OCI-LY7 (cell line): ENCODE data around the gene IZUMO1R. TPM values are rescaled to one million over a fixed set of nuclear protein-coding genes. Genes with fewer than 3 reads are reported as not detected.
"Not testable (repeated sequence)": the region's sequence is repeated elsewhere in the genome, so short reads cannot be mapped to it uniquely, and the experiment has no call there.

Experiments used
- BruUV-seq: library from RNA; stranded (reverse); fragments of 400-500 nt; replicated peaks from 2 replicates; lab custom pipeline; 2021; lab: Mats Ljungman, UMichigan
- CTCF ChIA-PET: fragments of 300-600 bp; sonication (Branson Sonifier 250); formaldehyde crosslinking; loops from one replicate; lab custom pipeline; 2022; ENCODE audit warnings: antibody characterized with exemption; ENCODE audit not compliant: unreplicated experiment; lab: Charles Lee
- POLR2A ChIA-PET: fragments of 300-600 bp; sonication (Branson Sonifier 250); formaldehyde crosslinking; loops from one replicate; lab custom pipeline; 2022; ENCODE audit warnings: antibody characterized with exemption; lab: Charles Lee
- DNase-seq: peaks from one replicate; pipeline ENCODE4 v3.0.0-alpha.2; 2015; ENCODE audit warnings: low spot score
- H2AFZ ChIP-seq: fragments of 200-600 bp; sonication (generic), shearing (Covaris generic); 2 replicates; pipeline ENCODE4 v1.6.1; 2014; ENCODE audit warnings: mild to moderate bottlenecking, antibody characterized with exemption, low read length, moderate library complexity
- H3K27ac ChIP-seq: fragments of 200-600 bp; sonication (generic); 2 replicates; pipeline ENCODE4 v1.5.1; 2014; ENCODE audit warnings: mixed run types, low read depth, mild to moderate bottlenecking, moderate library complexity, low read length, inconsistent platforms; ENCODE audit not compliant: poor library complexity, severe bottlenecking
- H3K36me3 ChIP-seq: fragments of 200-600 bp; sonication (generic); 2 replicates; pipeline ENCODE4 v1.6.1; 2014; ENCODE audit warnings: mild to moderate bottlenecking, antibody characterized with exemption, low read length, moderate library complexity, mixed read lengths; ENCODE audit not compliant: insufficient read depth
- H3K4me1 ChIP-seq: fragments of 200-600 bp; sonication (generic); 2 replicates; pipeline ENCODE4 v1.5.1; 2014; ENCODE audit warnings: mild to moderate bottlenecking, low read length; ENCODE audit not compliant: insufficient read depth, poor library complexity, severe bottlenecking
- H3K4me2 ChIP-seq: fragments of 200-600 bp; sonication (generic); 2 replicates; pipeline ENCODE4 v1.6.1; 2014; ENCODE audit warnings: mild to moderate bottlenecking, low read length
- H3K4me3 ChIP-seq: fragments of 200-600 bp; sonication (generic); 2 replicates; pipeline ENCODE4 v1.5.1; 2014; ENCODE audit warnings: mild to moderate bottlenecking, low read depth, low read length; ENCODE audit not compliant: poor library complexity, severe bottlenecking
- H3K79me2 ChIP-seq: fragments of 200-600 bp; sonication (generic); 2 replicates; pipeline ENCODE4 v1.6.1; 2016; ENCODE audit warnings: low read depth, mild to moderate bottlenecking, low read length, moderate library complexity, mixed read lengths; ENCODE audit not compliant: insufficient read depth
- H3K9me2 ChIP-seq: fragments of 200-600 bp; sonication (generic); 2 replicates; pipeline ENCODE4 v1.6.1; 2016; ENCODE audit warnings: mild to moderate bottlenecking, low read length, mixed read lengths; ENCODE audit not compliant: insufficient read depth
- H3K9me3 ChIP-seq: fragments of 200-600 bp; sonication (generic); 2 replicates; pipeline ENCODE4 v1.6.1; 2014; ENCODE audit warnings: mild to moderate bottlenecking, mixed run types, low read length, mixed read lengths
- H4K20me1 ChIP-seq: fragments of 200-600 bp; sonication (generic); 2 replicates; pipeline ENCODE4 v1.6.1; 2014; ENCODE audit warnings: mild to moderate bottlenecking, antibody characterized with exemption, low read length, moderate library complexity, mixed read lengths; ENCODE audit not compliant: insufficient read depth
- EZH2phosphoT487 ChIP-seq: fragments of 200-600 bp; sonication (generic); IDR thresholded peaks from 2 replicates; pipeline ENCODE4 v1.6.1; 2018; ENCODE audit warnings: low read depth, borderline replicate concordance, mild to moderate bottlenecking, mixed run types, antibody characterized with exemption, low read length, moderate library complexity, mixed read lengths
- intact Hi-C: fragments of 100-400 bp; cut with micrococcal nuclease; formaldehyde crosslinking; loops from one replicate; pipeline ENCODE4 v1.10.0; 2022; ENCODE audit not compliant: unreplicated experiment
- total RNA-seq, 2 experiments: library from RNA; depleted of rRNA in 1 of 2; stranded (reverse); fragments of >200 nt in 1 of 2; shearing (Covaris generic) in 1 of 2; gene quantifications; 2 replicates each; pipeline ENCODE4 v1.2.3, GENCODE V29; 2014 to 2022
- TF ChIP-seq, protein P1 (sequence below): fragments of 200-600 bp; sonication (generic); conservative IDR thresholded peaks from 2 replicates; pipeline ENCODE4 v1.5.1; 2014; ENCODE audit warnings: mild to moderate bottlenecking, antibody characterized with exemption, low read length, moderate library complexity, mixed read lengths

IZUMO1R gene
- total RNA-seq, 2 experiments from 2014 or later, result not detected

- no peak for DNase-seq
- POLR2A ChIA-PET, result no interaction called here
- Histone ChIP-seq H4K20me1 (no peaks in the 10 kb centered on the region), H3K79me2 (no peaks in the 10 kb centered on the region), H3K9me2 (no peaks in the 10 kb centered on the region), H3K4me2 (no peak overlapping the region), H3K36me3 (no peaks in the 10 kb centered on the region), H3K4me1 (no peaks in the 10 kb centered on the region), H3K9me3 (no peaks in the 10 kb centered on the region), H3K27ac (no peak overlapping the region), H2AFZ (no peak overlapping the region), H3K4me3 (no peak overlapping the region)
- TF ChIP-seq, protein P1, sequence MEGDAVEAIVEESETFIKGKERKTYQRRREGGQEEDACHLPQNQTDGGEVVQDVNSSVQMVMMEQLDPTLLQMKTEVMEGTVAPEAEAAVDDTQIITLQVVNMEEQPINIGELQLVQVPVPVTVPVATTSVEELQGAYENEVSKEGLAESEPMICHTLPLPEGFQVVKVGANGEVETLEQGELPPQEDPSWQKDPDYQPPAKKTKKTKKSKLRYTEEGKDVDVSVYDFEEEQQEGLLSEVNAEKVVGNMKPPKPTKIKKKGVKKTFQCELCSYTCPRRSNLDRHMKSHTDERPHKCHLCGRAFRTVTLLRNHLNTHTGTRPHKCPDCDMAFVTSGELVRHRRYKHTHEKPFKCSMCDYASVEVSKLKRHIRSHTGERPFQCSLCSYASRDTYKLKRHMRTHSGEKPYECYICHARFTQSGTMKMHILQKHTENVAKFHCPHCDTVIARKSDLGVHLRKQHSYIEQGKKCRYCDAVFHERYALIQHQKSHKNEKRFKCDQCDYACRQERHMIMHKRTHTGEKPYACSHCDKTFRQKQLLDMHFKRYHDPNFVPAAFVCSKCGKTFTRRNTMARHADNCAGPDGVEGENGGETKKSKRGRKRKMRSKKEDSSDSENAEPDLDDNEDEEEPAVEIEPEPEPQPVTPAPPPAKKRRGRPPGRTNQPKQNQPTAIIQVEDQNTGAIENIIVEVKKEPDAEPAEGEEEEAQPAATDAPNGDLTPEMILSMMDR, result no peak
- no peak for TF ChIP-seq EZH2phosphoT487
- BruUV-seq, result no TSS peak
- CTCF ChIA-PET, result no interaction called here
- intact Hi-C loops, result no loop called here
Observed at GRCh38 chr11:94343495-94343894, 39.1 kb downstream of the IZUMO1R start.

DNA sequence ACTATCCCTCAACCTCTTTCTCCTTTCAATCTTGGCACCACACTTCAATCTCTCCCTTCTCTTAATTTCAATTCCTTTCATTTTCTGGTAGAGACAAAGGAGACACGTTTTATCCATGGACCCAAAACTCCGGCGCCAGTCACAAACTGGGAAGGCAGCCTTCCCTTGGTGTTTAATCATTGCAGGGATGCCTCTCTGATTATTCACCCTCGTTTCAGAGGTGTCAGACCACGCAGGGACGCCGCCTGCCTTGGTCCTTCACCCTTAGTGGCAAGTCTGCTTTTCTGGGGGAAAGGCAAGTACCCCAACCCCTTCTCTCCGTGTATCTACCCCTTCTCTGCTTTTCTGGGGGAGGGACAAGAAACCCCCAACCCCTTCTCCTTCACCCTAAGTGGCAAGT, 41.9 kb downstream of the IZUMO1R start:
- H3K9me3 ChIP-seq, BruUV-seq, H3K36me3 ChIP-seq, H3K79me2 ChIP-seq, H3K4me1 ChIP-seq, H3K27ac ChIP-seq, H3K4me2 ChIP-seq, H3K4me3 ChIP-seq, intact Hi-C loops, POLR2A ChIA-PET, DNase-seq, H4K20me1 ChIP-seq, H3K9me2 ChIP-seq, CTCF ChIA-PET, H2AFZ ChIP-seq: not testable (repeated sequence)

GRCh38 chr11:94350850-94351563, 46.6 kb downstream of the IZUMO1R start:
- H3K9me2 ChIP-seq, H3K36me3 ChIP-seq, intact Hi-C loops, POLR2A ChIA-PET, H2AFZ ChIP-seq, H3K79me2 ChIP-seq, H3K9me3 ChIP-seq, H3K4me1 ChIP-seq, H4K20me1 ChIP-seq, DNase-seq, H3K4me2 ChIP-seq, BruUV-seq, H3K27ac ChIP-seq, H3K4me3 ChIP-seq: not testable (repeated sequence)
- CTCF ChIA-PET, result interaction anchor here (0.6 kb wide), 1 partner anchor 237 kb away, joined by 3 read pairs; no protein-coding TSS in a partner anchor

Other genes with a start within 250 kb of the IZUMO1R start
- 14.3 and 16.5 TPM in 2 replicates for gene PANX1, start 175.7 kb upstream of the IZUMO1R start, total RNA-seq (2014; rRNA removed; shearing (Covaris generic))
- 10.8 and 11.3 TPM in 2 replicates for gene PANX1, start 175.7 kb upstream of the IZUMO1R start, total RNA-seq (2022)
- 0.03 TPM in 2 replicates for gene GPR83, start 96.8 kb downstream of the IZUMO1R start, total RNA-seq (2014; rRNA removed; shearing (Covaris generic))
- gene GPR83, start 96.8 kb downstream of the IZUMO1R start, total RNA-seq (2022), result 0.10 TPM in 1 of 2 replicates, not detected in the other
- gene MRE11, start 189.3 kb downstream of the IZUMO1R start, total RNA-seq (2014; rRNA removed; shearing (Covaris generic)), result 42.6 and 44.4 TPM in 2 replicates
- 62.1 and 64.8 TPM in 2 replicates for gene MRE11, start 189.3 kb downstream of the IZUMO1R start, total RNA-seq (2022)
- gene ANKRD49, start 189.4 kb downstream of the IZUMO1R start, total RNA-seq (2014; rRNA removed; shearing (Covaris generic)), result 26.1 and 29.2 TPM in 2 replicates
- gene ANKRD49, start 189.4 kb downstream of the IZUMO1R start, total RNA-seq (2022), result 26.8 and 28.8 TPM in 2 replicates
- not detected in 2 replicates for gene C11orf97, start 207.9 kb downstream of the IZUMO1R start, total RNA-seq (2014; rRNA removed; shearing (Covaris generic))
- not detected in 2 replicates for gene C11orf97, start 207.9 kb downstream of the IZUMO1R start, total RNA-seq (2022)
- 1.5 and 1.7 TPM in 2 replicates for gene FUT4, start 239.3 kb downstream of the IZUMO1R start, total RNA-seq (2014; rRNA removed; shearing (Covaris generic))
- 1.2 and 1.7 TPM in 2 replicates for gene FUT4, start 239.3 kb downstream of the IZUMO1R start, total RNA-seq (2022)